HS-27A (cell line): ENCODE measurements around the gene ZDHHC1.
"Not testable (repeated sequence)": the region's sequence is repeated elsewhere in the genome, so short reads cannot be mapped to it uniquely, and the experiment has no call there.

ENCODE experiments used
- DNase-seq: peaks from one replicate; pipeline ENCODE4 v3.0.0-alpha.2; 2012; ENCODE audit warnings: low read depth, missing footprints

The ZDHHC1 gene

GRCh38 chr16:67361038-67361437 lies 55.2 kb downstream of the ZDHHC1 start:
- no peak for DNase-seq

DNA sequence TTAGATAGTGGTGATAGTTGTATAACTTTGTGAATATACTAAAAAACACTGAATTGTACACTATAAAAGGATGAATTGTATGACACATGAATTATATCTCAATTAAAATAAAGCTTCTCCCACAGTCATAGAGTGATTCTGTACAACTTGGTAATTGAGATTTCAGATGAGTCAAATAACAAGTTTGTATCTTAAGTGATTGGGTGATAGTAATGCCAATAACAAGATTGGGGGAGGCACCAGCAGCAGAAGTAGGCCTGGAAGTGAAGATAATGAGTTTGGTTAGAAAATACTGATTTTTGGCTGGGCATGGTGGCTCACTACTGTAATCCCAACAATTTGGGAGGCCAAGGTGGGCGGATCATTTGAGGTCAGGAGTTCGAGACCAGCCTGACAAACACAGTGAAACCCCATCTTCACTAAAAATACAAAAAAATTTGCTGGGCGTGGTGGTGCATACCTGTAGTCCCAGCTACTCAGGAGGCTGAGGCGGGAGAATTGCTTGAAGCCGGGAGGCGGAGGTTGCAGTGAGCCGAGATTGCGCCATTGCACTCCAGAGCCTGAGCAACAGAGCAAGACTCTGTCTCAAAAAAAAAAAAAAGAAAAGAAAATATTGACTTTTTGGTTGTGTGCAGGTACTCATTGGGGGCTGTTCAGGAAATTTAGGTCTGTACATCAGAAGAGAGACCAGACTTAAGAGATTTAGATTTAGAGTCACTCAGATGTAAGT lies 56.6 kb downstream of the ZDHHC1 start:
- not testable (repeated sequence) for DNase-seq

- DNase-seq: no peak
Observed at GRCh38 chr16:67357561-67357960, 58.7 kb downstream of the ZDHHC1 start.

DNA sequence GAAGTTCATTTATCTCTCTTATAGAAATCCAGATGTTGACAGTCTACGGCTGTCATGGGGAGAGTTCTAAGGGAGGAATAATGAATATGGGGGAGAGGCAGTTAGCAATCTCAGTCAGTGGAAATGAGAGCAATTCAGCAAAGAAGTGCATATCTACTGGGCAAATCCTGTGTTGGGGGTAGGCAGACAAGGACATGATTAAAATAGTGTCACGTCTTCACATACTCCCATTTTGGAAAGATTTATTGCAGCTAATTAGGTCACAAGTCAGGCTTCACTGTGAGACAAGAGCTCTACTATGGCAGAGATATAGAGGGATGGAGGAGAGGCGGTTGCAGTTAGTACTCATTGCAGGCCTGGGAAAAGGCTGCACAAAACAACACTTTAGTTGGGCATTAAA lies 59.9 kb downstream of the ZDHHC1 start:
- no peak for DNase-seq

GRCh38 chr16:67352463-67352862 lies 63.8 kb downstream of the ZDHHC1 start:
- not testable (repeated sequence) for DNase-seq

- DNase-seq: no peak
Observed at GRCh38 chr16:67350324-67350723, 66.0 kb downstream of the ZDHHC1 start.

DNA sequence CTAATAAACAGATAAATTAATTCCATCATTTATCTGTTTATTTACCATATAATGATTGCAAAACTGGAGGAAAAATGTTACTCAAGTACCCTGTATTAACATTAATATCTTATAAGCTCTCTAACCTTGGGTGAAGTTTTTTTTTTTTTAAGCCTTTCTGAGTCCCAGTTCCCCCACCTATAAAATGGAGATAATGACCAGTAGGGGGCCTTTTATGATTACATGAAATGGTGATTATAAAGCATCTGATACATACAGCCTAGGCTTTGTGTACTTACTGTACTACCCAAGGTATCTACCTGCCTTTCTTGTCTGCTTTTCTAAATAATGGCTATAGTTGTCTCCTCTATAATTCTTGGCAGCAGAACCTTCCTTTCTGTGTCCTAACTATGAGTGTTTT lies 67.1 kb downstream of the ZDHHC1 start:
- no peak for DNase-seq

DNA sequence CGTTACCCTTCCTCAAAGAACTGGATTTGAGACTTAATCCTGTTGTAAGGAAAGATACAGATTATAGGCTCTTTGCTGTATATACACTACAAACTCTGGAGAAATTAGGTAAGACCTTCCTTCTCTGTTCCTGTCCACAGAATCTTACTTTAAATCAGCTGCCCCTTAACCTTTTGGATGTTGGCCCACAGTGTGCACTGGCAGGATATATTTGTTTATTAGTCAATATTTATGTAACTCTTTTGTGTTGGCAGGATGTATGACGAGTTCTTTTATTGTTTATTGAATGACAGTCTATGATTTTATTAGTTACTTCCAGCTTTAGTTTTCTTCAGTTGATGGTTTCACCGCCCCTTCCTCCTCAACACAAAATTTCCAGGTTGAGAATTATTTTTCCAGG lies 69.9 kb downstream of the ZDHHC1 start:
- DNase-seq: no peak

DNA sequence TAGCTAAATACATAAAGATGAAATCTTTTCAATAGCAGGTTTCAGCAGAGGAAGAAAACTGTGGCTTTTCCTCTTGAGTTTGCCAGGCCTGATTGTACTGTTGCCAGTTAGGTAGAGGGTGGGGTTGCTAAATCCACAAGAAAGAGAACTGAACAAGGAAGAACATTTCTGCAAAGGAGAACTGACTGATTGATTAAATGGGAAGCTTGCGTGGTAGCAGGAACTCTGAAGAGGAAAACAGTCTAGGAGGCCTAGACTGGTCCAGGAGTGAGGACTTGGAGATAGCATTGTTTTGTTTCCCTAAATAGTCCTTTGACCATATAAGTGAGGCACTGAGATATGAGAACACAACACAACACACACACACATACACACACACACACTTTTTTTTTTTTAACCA lies 70.9 kb downstream of the ZDHHC1 start:
- no peak for DNase-seq
